GM03348 (cell line): ENCODE data around the gene ARHGAP26.

Experiments used
- DNase-seq: peaks from one replicate; pipeline ENCODE4 v3.0.0; 2012; ENCODE audit warnings: low spot score

ARHGAP26 gene

DNA sequence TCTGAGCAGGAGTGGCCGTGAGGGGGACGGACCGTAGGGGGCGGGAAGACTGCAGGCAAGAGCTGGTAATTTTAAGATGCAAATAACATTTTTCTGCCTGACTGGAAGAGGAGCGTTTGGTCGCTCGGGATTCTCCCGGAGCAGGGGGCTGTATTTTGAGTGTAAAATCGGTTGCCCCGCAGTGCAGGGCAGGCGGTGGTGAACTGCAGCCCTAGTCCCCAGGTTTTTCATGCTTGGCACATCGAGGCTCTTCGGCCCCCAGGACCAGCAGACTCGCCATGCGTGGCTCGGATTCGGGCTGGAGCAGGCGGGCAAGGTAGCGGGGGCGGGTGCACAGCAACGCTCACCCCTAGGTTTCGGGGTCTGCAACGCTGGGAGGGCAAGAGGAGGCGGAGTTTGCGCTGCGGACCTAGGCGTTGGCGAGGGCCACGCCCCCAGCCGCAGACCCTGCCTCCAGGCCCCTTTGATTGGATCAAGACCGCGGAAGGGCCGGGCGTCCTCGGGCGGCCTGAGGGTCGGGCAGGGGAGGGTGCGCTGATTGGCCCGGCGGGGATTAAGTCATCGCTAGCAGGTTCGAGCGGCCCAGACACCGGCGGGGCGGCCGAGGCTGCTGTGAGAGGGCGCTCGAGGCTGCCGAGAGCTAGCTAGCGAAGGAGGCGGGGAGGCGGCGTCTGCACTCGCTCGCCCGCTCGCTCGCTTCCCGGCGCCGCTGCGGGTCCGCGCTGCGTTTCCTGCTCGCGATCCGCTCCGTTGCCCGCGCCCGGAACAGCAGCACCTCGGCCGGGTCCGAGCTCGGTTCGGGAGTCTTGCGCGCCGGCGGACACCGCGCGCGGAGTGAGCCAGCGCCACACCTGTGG lies at the start of gene ARHGAP26:
Gene ARHGAP26 (plus strand): TSS at position 585 of the 857 bp plus-strand sequence. CDS start 385 bp downstream, outside the sequence.
- peak; percentile 99 for DNase-seq

DNA sequence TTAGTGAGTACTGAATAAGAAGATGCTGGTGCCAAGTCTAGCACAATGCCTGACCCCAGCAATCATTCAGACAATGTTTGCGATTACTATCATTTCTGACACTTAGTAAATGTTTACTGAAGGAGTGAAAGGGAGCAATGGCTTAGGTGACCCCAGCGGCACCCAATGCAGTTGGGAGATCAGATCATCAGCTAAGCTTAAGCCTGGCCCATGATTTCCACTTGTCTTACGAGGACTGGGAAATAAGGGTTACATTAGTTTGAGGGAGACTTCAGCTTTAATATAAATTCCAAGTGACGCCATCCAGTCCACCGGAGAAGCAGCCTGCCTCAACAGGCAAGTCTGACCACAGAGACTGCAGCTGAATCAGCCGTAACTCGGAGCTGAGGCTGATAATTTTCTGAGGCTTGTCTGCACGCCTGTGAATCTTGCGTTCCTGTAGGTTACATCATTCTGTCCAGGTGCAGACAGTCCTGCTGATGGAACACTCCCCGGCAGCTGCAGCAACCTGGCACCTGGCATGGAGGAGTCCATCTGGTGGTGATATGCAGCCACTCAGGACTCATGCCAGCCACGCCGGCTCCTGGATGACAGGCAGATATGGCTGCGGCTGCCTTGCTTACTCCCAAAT lies 49.4 kb upstream of the ARHGAP26 start:
- DNase-seq = no peak

DNA sequence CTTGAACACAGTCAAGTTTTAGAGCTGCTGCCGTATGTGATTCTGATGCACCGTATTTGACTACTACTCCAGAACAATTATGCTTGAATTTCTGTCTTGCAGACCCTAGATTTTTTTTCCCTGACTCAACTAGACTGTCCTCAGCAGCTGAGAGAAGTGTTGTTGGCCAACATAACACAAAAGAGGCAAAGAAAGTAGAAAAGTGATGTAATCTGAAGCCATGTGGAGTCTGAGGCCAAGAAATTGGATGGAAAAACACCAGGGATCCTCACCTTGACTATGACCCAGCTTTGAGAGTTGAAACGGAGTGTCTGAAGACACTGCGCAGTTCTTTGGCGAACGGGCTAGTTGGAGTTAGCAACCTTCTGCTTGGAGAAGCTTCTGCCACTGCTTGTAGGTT lies 48.0 kb upstream of the ARHGAP26 start:
- DNase-seq = no peak

DNA sequence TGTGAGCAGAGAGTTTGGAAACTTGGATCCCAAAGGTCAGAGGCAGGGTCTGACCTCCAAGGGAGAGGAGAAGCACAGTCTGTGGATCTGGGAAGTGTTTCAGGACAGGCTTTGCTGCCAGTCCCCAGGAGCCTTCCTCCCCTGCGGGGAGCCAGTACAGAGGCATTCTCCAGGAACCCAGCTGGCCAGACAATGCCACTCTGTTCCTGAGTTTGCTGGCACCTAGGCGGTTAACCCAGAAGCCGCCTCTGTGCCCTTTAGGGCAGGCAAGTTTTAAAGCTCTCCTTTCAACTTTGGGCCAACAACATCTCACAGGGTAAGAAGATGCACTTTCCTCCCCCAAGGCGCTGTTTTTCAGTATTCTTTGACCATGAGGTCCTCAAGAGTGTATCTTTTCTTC lies 47.3 kb upstream of the ARHGAP26 start:
- DNase-seq = no peak

DNA sequence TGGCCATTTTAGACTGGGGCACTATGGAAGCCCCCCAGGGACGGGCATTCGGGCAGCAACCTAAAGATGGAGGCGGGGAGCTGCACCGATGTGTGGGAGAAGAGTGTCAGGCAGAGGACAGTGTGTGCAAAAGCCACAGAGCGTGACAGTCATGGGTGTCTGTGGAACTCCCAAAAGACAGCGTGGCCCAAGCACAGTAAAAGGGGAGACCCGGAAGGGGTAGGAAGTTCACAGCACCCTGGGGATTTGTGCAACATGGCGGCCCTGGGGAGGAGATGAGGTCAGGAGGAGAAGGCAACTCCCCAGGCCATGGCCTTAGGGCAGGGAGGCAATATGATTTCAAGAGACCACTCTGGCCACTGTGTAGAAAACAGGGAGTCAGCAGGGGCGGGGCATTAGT lies 45.4 kb upstream of the ARHGAP26 start:
- no peak for DNase-seq

GRCh38 chr5:142725231-142726187 lies 44.7 kb upstream of the ARHGAP26 start:
- no peak for DNase-seq

GRCh38 chr5:142726188-142726731 lies 43.9 kb upstream of the ARHGAP26 start:
- peak; percentile 77 for DNase-seq

GRCh38 chr5:142727735-142728047 lies 42.5 kb upstream of the ARHGAP26 start:
- no peak for DNase-seq

DNA sequence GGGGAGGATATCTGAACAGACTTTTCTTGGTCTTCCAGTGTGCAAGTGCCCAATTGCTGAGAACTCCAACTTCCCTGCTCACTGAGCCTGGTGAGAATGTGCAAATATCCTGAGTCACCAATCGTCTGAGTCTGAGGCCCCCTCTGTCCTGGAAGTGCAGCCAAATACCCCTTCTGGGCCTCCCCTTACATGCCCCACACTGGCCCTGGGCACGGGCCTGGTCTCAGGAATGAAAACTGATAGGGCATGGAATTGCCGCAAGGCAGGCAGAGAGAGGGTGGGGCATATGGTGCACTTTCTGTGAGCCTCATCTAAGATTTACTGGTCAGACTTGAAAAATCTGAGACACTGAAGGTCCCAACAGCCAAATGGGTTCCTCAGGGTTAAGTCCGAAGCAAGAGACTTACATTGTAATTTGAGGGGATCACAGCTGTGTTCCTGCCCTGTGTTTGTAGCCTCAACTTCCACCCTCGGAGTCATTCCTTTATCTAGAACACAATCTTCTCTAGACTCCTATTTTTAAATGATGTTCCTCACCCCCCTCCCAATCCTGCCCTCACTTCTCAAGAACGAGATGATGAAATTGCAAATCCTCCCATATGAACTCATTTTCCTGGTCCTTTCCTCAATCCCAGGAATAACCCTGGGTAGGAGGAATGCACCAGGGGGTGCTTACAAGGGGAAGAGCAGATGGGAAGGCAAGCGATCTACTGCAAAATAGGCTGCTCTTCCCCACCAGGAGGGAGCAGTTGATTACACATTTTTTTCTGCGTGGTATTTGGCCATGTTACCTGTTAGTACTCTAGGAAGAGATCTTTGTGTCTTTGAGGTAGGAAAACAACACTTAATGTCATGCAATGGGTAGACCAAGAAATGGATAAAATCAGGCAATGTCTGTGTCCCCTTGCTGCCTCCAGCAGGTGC lies 34.6 kb upstream of the ARHGAP26 start:
- DNase-seq = no peak

- no peak for DNase-seq
These were observed 33.9 kb upstream of the ARHGAP26 start for GRCh38 chr5:142736247-142736632.

DNA sequence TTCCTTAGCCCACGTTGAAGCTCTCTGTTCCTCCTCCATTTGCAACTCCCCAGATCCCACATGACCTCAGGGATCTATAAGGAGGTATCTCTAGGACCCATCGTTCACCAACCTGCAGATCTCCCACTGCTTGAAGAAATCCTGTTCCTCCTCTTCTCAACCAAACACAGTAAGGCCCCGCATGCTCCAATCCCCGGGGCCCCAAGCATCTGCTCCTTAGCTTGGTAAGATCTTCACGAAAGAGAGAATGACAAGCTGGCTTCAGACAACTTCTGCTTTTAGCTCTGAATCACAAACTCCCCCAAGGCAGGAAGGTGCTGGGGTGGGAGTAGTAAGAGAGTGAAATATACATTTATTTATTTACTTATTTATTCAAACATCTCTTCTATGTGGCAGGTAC lies 33.0 kb upstream of the ARHGAP26 start:
- DNase-seq = no peak

DNA sequence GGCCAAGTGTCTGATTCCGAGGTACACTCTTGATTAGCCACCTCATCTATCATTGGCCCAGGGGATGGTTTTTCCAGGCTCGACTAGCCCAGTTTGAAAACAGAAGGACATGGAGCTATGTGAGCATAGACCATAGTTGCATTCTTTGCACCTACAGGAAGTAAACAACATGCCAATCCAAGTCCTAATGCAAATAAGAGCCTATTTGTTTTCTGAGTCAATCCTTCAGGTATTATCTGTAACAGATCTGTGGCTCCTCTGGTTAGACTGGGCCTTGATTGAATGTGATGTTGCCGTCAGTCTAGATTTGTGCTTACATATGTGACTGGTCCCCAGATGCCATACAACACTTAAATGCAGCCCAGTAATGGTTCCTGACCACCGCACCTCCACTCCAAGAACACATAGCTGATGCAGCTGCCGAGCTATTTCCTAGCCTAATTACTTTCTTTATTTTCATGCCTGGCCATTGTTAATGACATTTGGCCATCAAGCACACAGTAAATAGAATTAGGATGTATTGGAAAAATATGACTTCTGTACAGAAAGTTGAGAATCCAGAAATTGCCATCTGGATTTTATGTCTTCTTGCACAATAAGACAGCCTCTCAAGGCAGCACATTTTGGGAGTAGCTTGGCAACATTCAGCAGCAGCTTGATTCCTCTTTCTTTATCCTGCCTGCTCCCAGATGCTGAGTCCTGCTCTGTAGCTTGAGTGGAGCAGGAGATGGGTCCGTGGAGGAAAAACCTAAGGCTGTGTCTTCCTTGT lies 29.5 kb upstream of the ARHGAP26 start:
- DNase-seq = peak; percentile 75

GRCh38 chr5:142743592-142744441 lies 26.4 kb upstream of the ARHGAP26 start:
- peak; percentile 27 for DNase-seq

- no peak for DNase-seq
These were observed 24.9 kb upstream of the ARHGAP26 start for GRCh38 chr5:142745268-142745667.

DNA sequence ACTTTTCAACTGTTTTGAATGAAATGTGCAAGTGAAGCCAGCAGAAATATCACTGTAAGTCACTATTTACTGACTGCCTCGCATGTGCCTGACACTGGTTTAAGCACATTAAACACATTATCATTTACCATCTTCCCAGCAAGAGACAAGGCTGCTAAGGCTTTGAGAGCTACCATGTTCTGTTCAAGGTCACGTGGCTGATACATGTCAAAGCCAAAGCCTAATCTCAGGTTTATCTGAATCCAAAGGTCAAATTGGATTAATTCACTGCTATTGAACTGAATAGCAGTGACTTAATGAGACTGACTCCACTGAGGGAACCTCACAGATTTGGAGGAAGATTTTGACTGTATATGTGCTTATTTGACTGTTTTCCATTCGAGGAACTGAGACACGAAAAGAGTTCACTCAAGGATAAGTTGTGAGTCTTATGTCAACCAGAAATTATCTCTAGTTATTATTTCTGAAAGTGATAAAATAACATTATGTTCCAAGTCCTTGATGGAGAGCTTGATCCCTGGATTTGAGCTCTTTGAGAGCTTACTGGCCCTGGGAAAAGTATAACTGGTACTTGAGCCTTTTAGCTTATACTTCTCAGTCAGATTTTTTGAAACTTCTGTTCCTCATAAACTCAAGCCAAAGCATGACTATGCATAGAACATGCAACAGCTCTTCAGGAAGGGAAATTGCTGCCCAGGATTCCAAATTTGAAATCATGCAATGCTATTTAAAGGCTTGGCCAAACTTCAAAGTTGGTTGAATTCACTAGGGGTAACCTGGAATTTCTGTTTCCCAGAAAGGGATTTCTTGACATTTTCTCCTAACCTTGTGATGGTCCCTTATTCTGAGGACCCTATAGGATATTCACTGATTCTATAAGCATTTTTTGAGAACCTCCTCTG lies 23.4 kb upstream of the ARHGAP26 start:
- peak; percentile 27 for DNase-seq

- peak; percentile 42 for DNase-seq
These were observed 22.0 kb upstream of the ARHGAP26 start for GRCh38 chr5:142748132-142748531.

DNA sequence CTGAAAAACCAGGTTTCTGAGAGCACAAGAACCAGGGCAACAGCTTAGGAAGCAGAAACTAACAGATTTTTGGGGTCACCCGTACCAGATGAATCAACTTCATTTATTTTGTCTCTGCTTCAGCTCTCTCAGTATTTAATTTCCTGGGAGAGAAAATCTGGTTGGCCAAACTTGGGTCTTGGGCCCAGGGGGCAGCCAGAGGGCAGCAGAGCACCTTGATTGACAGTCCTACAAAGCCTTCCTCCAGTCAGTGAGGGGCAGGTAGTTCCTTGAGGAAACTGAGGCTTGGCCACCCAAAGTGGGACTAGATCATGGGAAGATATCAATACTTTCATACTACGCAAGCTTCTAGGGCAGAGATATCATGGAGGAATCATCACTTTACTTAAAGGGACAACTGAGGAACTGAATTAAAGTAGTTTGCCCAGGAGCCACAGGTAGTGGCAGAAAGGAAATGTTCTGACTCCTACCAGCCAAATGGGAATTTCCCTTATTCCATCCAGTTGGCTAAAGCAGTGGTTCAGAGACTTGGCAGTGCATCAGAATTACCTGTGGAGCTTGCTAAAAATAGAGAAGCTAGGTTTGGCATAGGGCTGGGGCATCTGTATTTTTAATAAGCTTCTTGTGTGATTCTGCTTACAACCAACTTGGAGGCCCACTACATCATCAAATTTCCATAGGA lies 21.5 kb upstream of the ARHGAP26 start:
- DNase-seq = no peak

DNA sequence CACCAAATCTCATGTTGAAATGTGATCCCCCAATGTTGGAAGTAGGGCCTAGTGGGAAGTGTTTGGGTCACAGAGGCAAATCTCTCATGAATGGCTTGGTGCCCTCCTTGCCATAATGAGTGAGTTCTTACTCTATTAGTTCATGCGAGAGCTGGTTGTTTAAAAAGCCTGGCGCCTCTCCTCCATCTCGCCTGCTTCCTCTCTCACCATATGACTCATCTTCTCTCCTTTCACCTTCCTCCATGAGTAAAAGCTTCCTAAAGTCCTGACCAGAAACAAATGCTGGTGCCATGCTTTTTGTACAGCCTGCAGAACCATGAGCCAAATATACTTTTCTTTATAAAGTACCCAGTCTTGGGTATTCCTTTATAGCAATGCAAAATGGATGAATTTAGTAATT lies 20.9 kb upstream of the ARHGAP26 start:
- peak; percentile 15 for DNase-seq
